HG02870 (cell line): Measurements from ENCODE around the gene MBOAT1.
"Not testable (repeated sequence)": the region's sequence is repeated elsewhere in the genome, so short reads cannot be mapped to it uniquely, and the experiment has no call there.

Source experiments
- ATAC-seq: cut with Tn5 transposase; IDR thresholded peaks from one replicate; pipeline ENCODE4 v1.9.1; 2021; ENCODE audit warnings: mild to moderate bottlenecking, moderate library complexity; ENCODE audit not compliant: unreplicated experiment

The MBOAT1 gene

GRCh38 chr6:20142866-20143265 lies 69.4 kb downstream of the MBOAT1 start:
- ATAC-seq: no peak

DNA sequence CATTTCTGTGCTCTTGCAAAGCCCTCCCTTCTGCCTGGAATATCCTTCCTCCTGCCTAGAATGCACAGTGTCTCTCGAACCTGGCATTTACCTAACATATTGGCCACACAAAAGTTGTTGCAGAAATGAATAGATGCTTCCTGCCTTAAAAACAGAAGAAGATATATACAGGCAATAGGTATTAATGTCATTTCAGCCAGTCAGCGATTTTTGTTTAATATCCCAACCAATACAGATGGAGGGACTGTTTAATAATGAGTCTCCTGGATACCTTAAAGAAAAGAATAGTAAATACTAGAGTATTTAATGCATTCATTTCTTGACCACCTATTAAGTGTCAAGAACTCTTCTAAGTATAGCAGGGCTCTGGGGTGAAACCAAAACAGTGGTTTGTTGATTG lies 70.3 kb downstream of the MBOAT1 start:
- ATAC-seq: no peak

- ATAC-seq: not testable (repeated sequence)
These were observed 72.9 kb downstream of the MBOAT1 start for GRCh38 chr6:20139127-20139963.

- ATAC-seq: no peak
These were observed 74.4 kb downstream of the MBOAT1 start for GRCh38 chr6:20137837-20138236.

DNA sequence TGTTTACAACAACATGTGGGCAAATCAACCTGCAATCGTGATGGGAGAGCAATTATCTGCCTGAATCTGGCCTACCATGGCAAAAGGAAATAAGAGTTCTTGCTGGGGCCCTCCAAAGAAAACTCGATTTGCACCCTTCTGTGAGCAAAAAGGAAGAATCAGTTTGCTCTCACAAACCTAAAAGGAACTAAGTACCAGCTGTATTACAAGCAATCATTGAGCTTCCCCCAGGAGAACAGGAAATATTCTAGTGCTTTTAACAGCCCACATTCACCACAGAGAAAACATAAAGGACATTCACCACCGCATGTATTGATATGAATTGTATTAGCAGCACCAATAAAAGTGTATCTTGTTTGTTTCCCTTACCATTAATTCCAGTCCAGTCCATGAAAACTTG lies 75.0 kb downstream of the MBOAT1 start:
- peak; percentile 57 for ATAC-seq

DNA sequence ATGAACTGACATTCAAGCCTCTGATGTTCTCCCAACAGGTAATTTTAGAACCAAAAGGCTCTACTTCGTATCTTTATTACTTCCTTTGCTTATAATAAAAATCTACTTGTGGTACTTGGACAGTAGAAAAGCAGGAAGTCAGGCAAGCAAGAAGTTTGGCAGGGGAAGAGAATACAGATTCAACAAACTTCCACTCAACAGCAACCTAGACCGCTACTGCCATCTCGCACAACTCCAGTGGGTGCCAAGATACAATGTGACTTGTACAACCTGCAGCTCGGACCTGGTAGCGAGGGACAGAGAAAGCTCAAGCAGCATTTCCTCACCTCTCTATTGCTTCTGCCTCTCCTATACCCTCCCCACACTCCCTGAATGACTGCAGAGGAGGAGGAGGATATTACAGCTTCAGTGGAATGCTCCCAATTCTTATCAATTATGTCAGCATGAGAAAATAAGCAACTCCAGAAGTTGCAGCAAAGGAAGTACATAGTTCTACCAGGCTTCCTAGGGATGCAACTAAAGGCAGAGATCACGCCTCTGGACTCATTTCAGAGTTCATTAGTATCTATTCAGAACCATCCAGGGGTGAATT lies 76.5 kb downstream of the MBOAT1 start:
- ATAC-seq: no peak

DNA sequence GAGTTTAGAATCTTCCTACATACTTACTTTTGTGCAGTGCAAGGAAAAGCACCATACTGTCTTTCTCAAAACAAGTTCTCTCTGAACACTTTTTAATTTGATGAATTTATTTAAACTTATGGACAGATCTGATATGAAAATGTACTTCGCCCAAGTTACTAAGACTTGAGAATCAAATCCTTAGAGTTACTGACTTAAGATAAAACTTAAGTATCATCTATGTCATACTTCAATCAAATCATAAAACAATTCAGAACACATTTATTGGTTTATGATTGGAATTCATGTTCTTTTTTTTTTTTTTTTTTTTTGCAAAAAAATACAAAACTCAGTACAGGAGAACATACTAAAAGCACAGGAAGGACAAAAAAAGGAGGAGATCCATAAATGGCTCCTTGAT lies 77.7 kb downstream of the MBOAT1 start:
- no peak for ATAC-seq

GRCh38 chr6:20129290-20130088 lies 82.8 kb downstream of the MBOAT1 start:
- ATAC-seq: no peak

GRCh38 chr6:20128018-20128417 lies 84.3 kb downstream of the MBOAT1 start:
- ATAC-seq: no peak

DNA sequence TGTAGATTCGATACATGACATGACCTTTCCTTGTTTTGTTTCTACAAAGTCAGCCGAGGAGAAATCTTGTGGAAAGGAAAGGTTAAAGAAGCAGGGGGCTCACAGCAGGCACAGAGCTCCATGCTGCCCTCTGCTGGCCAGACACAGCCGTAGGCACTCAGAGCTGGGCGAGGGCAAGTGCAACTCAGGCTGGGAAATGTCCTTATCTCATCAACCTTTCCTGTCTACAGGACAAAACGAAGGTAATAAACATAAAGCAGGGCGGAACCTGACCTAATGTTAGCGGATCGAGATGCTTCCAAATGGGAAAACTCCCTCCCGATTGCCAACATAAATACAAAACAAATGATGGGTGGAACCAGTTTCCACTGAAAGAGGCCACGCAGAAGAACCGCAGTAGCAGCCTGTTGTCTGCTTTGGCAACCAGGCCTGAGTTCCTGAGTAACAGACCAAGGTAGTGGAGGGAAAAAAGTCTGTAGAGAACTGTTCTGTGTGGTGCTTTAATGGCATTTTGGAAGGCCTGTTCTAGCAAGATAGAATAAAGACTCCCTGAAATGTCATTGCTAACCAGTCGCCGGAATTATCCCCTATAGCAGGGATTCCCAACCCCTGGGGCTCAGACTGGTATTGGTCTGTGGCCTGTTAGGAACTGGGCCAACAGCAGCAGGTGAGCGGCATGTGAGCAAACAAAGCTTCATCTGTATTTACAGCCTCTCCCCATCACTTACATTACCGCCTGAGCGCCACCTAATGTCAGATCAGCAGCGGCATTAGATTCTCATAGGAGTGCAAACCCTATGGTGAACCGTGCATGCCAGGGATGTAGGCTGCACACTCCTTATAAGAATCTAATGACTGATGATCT lies 85.2 kb downstream of the MBOAT1 start:
- ATAC-seq: peak; percentile 88

GRCh38 chr6:20126102-20126752 lies 86.0 kb downstream of the MBOAT1 start:
- no peak for ATAC-seq

GRCh38 chr6:20124545-20124944 lies 87.7 kb downstream of the MBOAT1 start:
- no peak for ATAC-seq

GRCh38 chr6:20119485-20119884 lies 92.8 kb downstream of the MBOAT1 start:
- no peak for ATAC-seq

GRCh38 chr6:20118892-20119291 lies 93.4 kb downstream of the MBOAT1 start:
- no peak for ATAC-seq

- peak; percentile 87 for ATAC-seq
These were observed 94.8 kb downstream of the MBOAT1 start for GRCh38 chr6:20117474-20117873.

DNA sequence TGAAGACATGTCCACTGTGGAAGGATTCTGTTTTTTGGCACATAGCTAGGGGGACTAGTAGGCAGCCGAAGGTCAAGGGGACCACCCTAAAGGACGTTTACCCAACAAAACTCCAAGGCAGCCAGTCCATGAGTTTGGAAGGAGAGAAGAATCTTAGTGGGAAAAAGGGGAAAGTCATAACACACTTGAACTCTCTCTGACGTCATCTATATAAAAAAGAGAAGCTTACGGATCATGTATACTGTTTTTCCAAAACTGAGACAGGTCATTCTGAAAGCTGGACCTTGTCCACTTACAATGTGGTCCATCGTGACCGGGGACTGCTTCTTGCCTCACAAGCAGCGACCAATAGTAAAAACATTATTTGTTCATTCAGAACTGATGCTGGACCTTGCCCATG lies 95.5 kb downstream of the MBOAT1 start:
- ATAC-seq: no peak

DNA sequence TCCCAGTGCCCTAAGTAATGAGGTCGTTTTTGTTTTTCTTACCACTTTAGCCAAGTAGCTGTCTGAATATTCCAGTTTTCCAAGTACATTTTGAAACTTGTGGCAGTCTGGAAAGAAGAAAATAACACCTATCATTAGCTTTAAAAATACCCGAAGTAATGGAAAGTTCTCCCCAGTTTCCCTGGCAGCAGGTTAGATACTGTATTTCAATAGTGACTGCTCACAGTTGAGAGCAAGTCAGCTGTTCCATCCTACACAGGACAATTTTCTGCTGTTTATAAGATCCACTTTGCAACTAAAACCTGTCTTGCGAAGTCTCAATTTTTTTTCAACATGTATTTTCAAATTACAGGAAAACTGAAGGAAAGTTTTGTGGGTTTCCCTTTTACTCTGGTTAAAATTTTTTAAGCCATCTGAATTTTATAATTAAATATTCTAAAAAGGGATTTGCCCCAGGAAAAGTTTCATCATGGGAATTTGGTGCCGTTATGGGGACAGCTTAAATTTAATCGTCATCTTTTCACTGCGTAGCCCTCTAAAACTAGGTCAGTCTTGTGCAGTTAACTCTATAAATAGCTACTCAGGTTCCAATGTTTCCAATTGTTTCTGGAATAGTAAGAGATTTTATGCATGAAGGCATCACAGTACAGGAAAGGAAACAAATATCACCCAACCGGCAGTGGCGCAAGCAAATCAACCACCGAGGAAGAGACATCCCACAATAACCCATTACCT lies 96.9 kb downstream of the MBOAT1 start:
- no peak for ATAC-seq

DNA sequence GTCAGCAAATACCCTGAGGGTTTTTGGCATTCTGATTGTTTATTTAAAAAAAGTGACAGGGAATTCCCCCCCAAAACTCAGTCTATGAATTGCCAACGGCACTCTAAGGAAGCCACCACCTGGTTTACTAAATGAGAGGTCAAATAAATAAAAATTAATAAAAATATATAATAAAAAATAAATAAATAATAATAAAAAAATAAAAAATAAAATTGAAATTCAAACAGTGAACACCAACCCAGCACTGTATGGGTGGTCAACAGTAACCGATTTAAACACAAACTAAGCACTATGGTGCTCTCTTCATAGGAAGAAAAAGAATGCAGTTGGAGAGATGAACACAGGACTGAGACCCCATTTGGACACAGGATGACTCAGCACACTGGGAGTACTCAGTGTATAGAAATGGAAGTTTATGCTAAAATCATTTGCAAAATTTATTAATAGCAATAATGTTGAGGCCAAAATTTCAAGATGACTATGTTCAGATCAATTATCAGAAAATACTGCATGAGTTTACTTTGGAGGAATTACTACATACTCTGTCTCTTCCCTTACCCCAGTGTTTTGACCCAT lies 98.5 kb downstream of the MBOAT1 start:
- no peak for ATAC-seq

- no peak for ATAC-seq
These were observed 99.4 kb downstream of the MBOAT1 start for GRCh38 chr6:20112841-20113240.
